Measurements from ENCODE around the gene TMEM270. TPM values are rescaled to one million over a fixed set of nuclear protein-coding genes. Genes with fewer than 3 reads are reported as not detected.

The TMEM270 gene
- total RNA-seq, 2 donors from 2014 or later, result 4.9 TPM; not detected in 1

GRCh38 chr7:73895626-73896025 lies 34.7 kb downstream of the TMEM270 start:
- no peaks in the 10 kb centered on the region for H3K9me3 ChIP-seq
- WGBS, result 83% methylated on average over 3 of the region's 3 CpGs
- no peak for DNase-seq (ENCODE audit: low spot score)
- no peaks in the 10 kb centered on the region for H3K27me3 ChIP-seq (replicated peaks; ENCODE audit: insufficient read depth)
- no peak overlapping the region for H3K4me3 ChIP-seq
- no peak overlapping the region for H3K27ac ChIP-seq
- TF ChIP-seq CTCF (IDR thresholded peaks at IDR 0.05), result no peak
- no peak for TF ChIP-seq POLR2AphosphoS5 (IDR thresholded peaks at IDR 0.05)
- TF ChIP-seq POLR2A (IDR thresholded peaks at IDR 0.05), result no peak
- intact Hi-C loops (cut with DNase I), result loop anchor here (5.0 kb wide), 1 partner anchor 97 kb away; no protein-coding TSS in a partner anchor
- H3K36me3 ChIP-seq, result no peaks in the 10 kb centered on the region
- peaks cover 7% of the 10 kb centered on the region for H3K4me1 ChIP-seq (replicated peaks)

- H3K9me3 ChIP-seq, result no peaks in the 10 kb centered on the region
- WGBS, result 67% methylated on average over 1 of the region's 1 CpG
- peaks cover 7% of the 10 kb centered on the region for H3K4me1 ChIP-seq (replicated peaks)
- H3K27ac ChIP-seq, result no peak overlapping the region
- TF ChIP-seq POLR2A (IDR thresholded peaks at IDR 0.05) (no peak), CTCF (IDR thresholded peaks at IDR 0.05) (no peak), POLR2AphosphoS5 (IDR thresholded peaks at IDR 0.05) (no peak)
- DNase-seq (ENCODE audit: low spot score), result no peak
- no peak overlapping the region for H3K4me3 ChIP-seq
- H3K27me3 ChIP-seq (replicated peaks; ENCODE audit: insufficient read depth), result no peaks in the 10 kb centered on the region
- no peaks in the 10 kb centered on the region for H3K36me3 ChIP-seq
- intact Hi-C loops (cut with DNase I), result loop anchor here (5.0 kb wide), 1 partner anchor 96 kb away; no protein-coding TSS in a partner anchor
Observed at GRCh38 chr7:73896454-73896853, 35.5 kb downstream of the TMEM270 start.

- Histone ChIP-seq H3K4me1 (replicated peaks) (no peaks in the 10 kb centered on the region), H3K27ac (peak overlapping the region; percentile 36 to 41), H3K9me3 (no peaks in the 10 kb centered on the region), H3K36me3 (no peaks in the 10 kb centered on the region), H3K27me3 (replicated peaks; ENCODE audit: insufficient read depth) (no peaks in the 10 kb centered on the region), H3K4me3 (no peak overlapping the region)
- intact Hi-C loops (cut with DNase I), result loop anchor here (5.0 kb wide), 1 partner anchor 93 kb away; no protein-coding TSS in a partner anchor
- TF ChIP-seq CTCF (IDR thresholded peaks at IDR 0.05) (no peak), POLR2A (IDR thresholded peaks at IDR 0.05) (no peak), POLR2AphosphoS5 (IDR thresholded peaks at IDR 0.05) (no peak)
- 66% methylated on average over 15 of the region's 15 CpGs for WGBS
- DNase-seq (ENCODE audit: low spot score), result no peak
Observed at GRCh38 chr7:73899731-73900142, 38.8 kb downstream of the TMEM270 start.

GRCh38 chr7:73900286-73900685 lies 39.3 kb downstream of the TMEM270 start:
- Histone ChIP-seq H3K27me3 (replicated peaks; ENCODE audit: insufficient read depth) (no peaks in the 10 kb centered on the region), H3K4me3 (no peak overlapping the region), H3K36me3 (no peaks in the 10 kb centered on the region), H3K4me1 (replicated peaks) (no peaks in the 10 kb centered on the region), H3K9me3 (no peaks in the 10 kb centered on the region), H3K27ac (peak overlapping the region; percentile 36 to 41)
- intact Hi-C loops (cut with DNase I), result no loop called here
- TF ChIP-seq POLR2AphosphoS5 (IDR thresholded peaks at IDR 0.05) (no peak), POLR2A (IDR thresholded peaks at IDR 0.05) (no peak), CTCF (IDR thresholded peaks at IDR 0.05) (no peak)
- WGBS, result 43% methylated on average over 5 of the region's 5 CpGs
- DNase-seq (ENCODE audit: low spot score), result no peak

- intact Hi-C loops (cut with DNase I), result no loop called here
- Histone ChIP-seq H3K9me3 (no peaks in the 10 kb centered on the region), H3K4me3 (no peak overlapping the region), H3K4me1 (replicated peaks) (no peaks in the 10 kb centered on the region), H3K27me3 (replicated peaks; ENCODE audit: insufficient read depth) (no peaks in the 10 kb centered on the region), H3K36me3 (no peaks in the 10 kb centered on the region), H3K27ac (no peak overlapping the region)
- 85% methylated on average over 3 of the region's 3 CpGs for WGBS
- no peak for DNase-seq (ENCODE audit: low spot score)
- TF ChIP-seq POLR2A (IDR thresholded peaks at IDR 0.05) (no peak), CTCF (IDR thresholded peaks at IDR 0.05) (no peak), POLR2AphosphoS5 (IDR thresholded peaks at IDR 0.05) (no peak)
Observed at GRCh38 chr7:73901231-73901822, 40.4 kb downstream of the TMEM270 start.
